ENCODE results near the gene FCHSD2. TPM values are rescaled to one million over a fixed set of nuclear protein-coding genes. Genes with fewer than 3 reads are reported as not detected.
"Not testable (repeated sequence)": the region's sequence is repeated elsewhere in the genome, so short reads cannot be mapped to it uniquely, and the experiment has no call there.

FCHSD2 gene
- polyA plus RNA-seq, 2 of the 4 experiments (the other 2 are of a cell fraction), result 10.5 to 19.0 TPM

GRCh38 chr11:73028611-73029010 lies 113.5 kb downstream of the FCHSD2 start:
- POLR2A ChIA-PET, result no interaction called here
- 90% methylated on average over 4 of the region's 4 CpGs for WGBS (ENCODE audit: missing lambda C conversion rate)

GRCh38 chr11:73027840-73028239 lies 114.3 kb downstream of the FCHSD2 start:
- WGBS (ENCODE audit: missing lambda C conversion rate), result 82% methylated on average over 2 of the region's 2 CpGs
- H3K27ac ChIP-seq; ATAC-seq; POLR2A ChIA-PET; H3K4me2 ChIP-seq; FAIRE-seq; H3K4me3 ChIP-seq; DNase-seq (ENCODE audit: low read depth in 1 of 2, low spot score in 1 of 2); H3K4me1 ChIP-seq; CTCF ChIA-PET: not testable (repeated sequence)
- H3K9me3 ChIP-seq, result peaks cover 32% of the 10 kb centered on the region

More at GRCh38 chr11:73028611-73029010, 113.5 kb downstream of the FCHSD2 start:
- Histone ChIP-seq H3K4me3 (no peak overlapping the region), H3K9me3 (peaks cover 30% of the 10 kb centered on the region), H3K4me2 (no peak overlapping the region), H3K27ac (no peak overlapping the region), H3K4me1 (no peaks in the 10 kb centered on the region)
- DNase-seq (ENCODE audit: low read depth in 1 of 2, low spot score in 1 of 2), result no peak
- TF ChIP-seq SMC3 (IDR thresholded peaks at IDR 0.05) (no peak), CTCF (IDR thresholded peaks at IDR 0.05) (no peak), NPAS2 (CRISPR knock-in tag; IDR thresholded peaks at IDR 0.05; ENCODE audit: borderline replicate concordance) (no peak), ESRRA (IDR thresholded peaks at IDR 0.05; ENCODE audit: borderline replicate concordance, low read length) (no peak), CHD2 (IDR thresholded peaks at IDR 0.05; ENCODE audit: low read length, partially characterized antibody) (no peak), POLR2AphosphoS2 (conservative IDR thresholded peaks at IDR 0.05; ENCODE audit: low read length) (no peak), ZFP36 (IDR thresholded peaks at IDR 0.05; ENCODE audit: borderline replicate concordance, partially characterized antibody) (no peak), MYC (IDR thresholded peaks at IDR 0.05; ENCODE audit: borderline replicate concordance, low read length) (no peak), CBX8 (IDR thresholded peaks at IDR 0.05) (no peak), CBX2 (IDR thresholded peaks at IDR 0.05; ENCODE audit: borderline replicate concordance, low read depth) (no peak), KDM1A (IDR thresholded peaks at IDR 0.05; ENCODE audit: low read depth) (no peak), HOXB13 (CRISPR knock-in tag; IDR thresholded peaks at IDR 0.05; ENCODE audit: low read depth) (no peak), ATOH8 (CRISPR knock-in tag; IDR thresholded peaks at IDR 0.05; ENCODE audit: low read depth) (no peak), REST (IDR thresholded peaks at IDR 0.05) (no peak), MAZ (IDR thresholded peaks at IDR 0.05; ENCODE audit: borderline replicate concordance, low read depth, low read length) (no peak), HES2 (IDR thresholded peaks at IDR 0.05) (no peak), EP300 (IDR thresholded peaks at IDR 0.05) (no peak), JUNB (IDR thresholded peaks at IDR 0.05) (no peak)
- CTCF ChIA-PET, result interaction anchor here (1.0 kb wide), 1 partner anchor 19 kb away, joined by 3 read pairs; no protein-coding TSS in a partner anchor
- no peak for FAIRE-seq
- no peak for ATAC-seq
